Right atrium auricular region (tissue), 2 donors: ENCODE data around the gene FGF16. TPM values are rescaled to one million over a fixed set of nuclear protein-coding genes. Genes with fewer than 3 reads are reported as not detected.
"Not testable (repeated sequence)": the region's sequence is repeated elsewhere in the genome, so short reads cannot be mapped to it uniquely, and the experiment has no call there.

Source experiments
- DNase-seq: peaks from one replicate; pipeline ENCODE4 v3.0.0-alpha.2; 2019; ENCODE audit warnings: low spot score
- H3K27ac ChIP-seq, 2 donors: fragments of 200-600 bp; sonication (generic); 1 replicate in 1 of 2; 2 replicates in 1 of 2; pipeline ENCODE4 v1.5.1; 2016 to 2019
- H3K27me3 ChIP-seq, 2 donors: fragments of 200-600 bp; sonication (generic); one replicate each; pipeline versions ENCODE4 v1.5.1 to v1.6.0; 2017 to 2019
- H3K36me3 ChIP-seq: fragments of 200-600 bp; sonication (generic); one replicate; pipeline ENCODE4 v1.5.1; 2016
- H3K4me1 ChIP-seq, 2 donors: fragments of 200-600 bp; sonication (generic); one replicate each; pipeline versions ENCODE4 v1.5.1 to v1.6.0; 2017 to 2019
- H3K4me3 ChIP-seq, 2 donors: fragments of 200-600 bp; sonication (generic); 1 replicate in 1 of 2; 2 replicates in 1 of 2; pipeline ENCODE4 v1.5.1; 2017 to 2019; ENCODE audit warnings: mild to moderate bottlenecking in 1 of 2, moderate library complexity in 1 of 2
- H3K9me3 ChIP-seq, 2 donors: fragments of 200-600 bp; sonication (generic); one replicate each; pipeline ENCODE4 v1.5.1; 2019
- CTCF ChIP-seq, 2 donors: fragments of 200-600 bp; sonication (generic); IDR thresholded peaks; one replicate each; pipeline ENCODE4 v1.5.1; 2019; ENCODE audit warnings: antibody characterized with exemption in 2 of 2
- total RNA-seq, 2 donors: library from RNA; depleted of rRNA; stranded (reverse); fragments of >200 nt; gene quantifications; one replicate each; pipeline ENCODE4 v1.1.0, GENCODE V29; 2016

FGF16 gene
- total RNA-seq, 2 donors from 2014 or later = not detected

DNA sequence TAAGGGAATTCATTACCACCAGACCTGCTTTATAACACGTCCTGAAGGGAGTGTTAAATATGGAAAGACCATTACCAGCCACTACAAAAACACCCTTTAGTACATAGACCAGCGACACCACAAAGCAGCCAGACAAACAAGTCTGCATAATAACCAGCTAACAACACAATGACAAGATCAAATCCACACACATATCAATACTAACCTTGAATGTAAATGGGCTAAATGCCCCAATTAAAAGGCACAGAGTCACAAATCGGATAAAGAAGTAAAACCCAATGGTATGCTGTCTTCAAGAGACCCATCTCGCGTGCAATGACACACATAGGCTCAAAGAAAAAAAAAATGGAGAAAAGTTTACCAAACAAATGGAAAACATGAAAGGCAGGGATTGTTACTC lies 36.9 kb downstream of the FGF16 start:
- no peak overlapping the region for H3K27ac ChIP-seq
- H3K4me3 ChIP-seq = no peak overlapping the region
- no peak for DNase-seq
- no peaks in the 10 kb centered on the region for H3K36me3 ChIP-seq
- TF ChIP-seq CTCF (IDR thresholded peaks at IDR 0.05) = no peak
- no peaks in the 10 kb centered on the region for H3K27me3 ChIP-seq
- H3K9me3 ChIP-seq = peaks cover 3 to 22% of the 10 kb centered on the region in 2 donors
- no peaks in the 10 kb centered on the region for H3K4me1 ChIP-seq

DNA sequence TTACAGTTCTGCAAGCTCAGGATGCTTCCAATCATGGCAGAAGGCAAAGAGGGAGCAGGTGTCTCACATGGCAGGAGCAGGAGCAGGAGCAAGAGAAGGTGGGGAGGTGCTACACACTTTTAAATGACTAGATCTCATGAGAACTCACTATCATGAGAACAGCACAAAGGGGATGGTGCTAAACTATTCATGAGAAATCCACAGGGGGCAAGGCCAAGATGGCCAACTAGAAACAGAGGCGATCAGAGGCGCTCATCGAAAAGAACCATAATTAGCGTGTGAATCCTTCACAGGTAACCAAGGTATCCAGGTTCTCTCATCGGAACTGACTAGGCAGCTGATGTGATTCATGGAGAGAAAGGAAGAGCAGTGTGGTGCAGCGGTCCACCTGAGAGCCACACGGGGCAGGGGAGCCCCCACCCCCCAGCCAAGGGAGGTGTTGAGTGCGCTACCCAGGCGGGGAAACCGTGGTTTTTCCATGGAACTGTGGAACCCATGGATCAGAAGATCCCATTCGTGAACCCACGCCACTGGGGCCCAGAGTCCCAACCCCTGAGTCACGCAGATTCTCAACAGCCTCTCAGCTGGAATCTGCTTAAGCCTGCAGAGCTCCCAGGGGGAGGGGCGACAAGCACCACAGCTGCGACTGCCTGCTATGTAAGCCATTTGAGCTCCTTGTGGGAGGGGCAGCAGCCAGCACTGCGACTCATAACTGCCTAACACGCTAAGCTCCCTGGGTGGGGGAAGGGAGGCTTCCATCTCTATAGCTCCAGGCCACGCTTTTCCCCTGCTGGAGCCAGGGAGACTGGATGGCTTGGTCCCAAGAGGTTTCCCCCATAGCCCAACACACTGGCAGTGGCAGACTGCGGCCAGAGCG lies 46.7 kb downstream of the FGF16 start:
- DNase-seq = no peak

GRCh38 chrX:77500164-77500563 lies 53.0 kb downstream of the FGF16 start:
- not testable (repeated sequence) for H3K9me3 ChIP-seq, DNase-seq, H3K4me1 ChIP-seq, H3K27me3 ChIP-seq, H3K27ac ChIP-seq, H3K4me3 ChIP-seq, H3K36me3 ChIP-seq

More for the DNA sequence above, 46.7 kb downstream of the FGF16 start:
- Histone ChIP-seq H3K27me3 (no peaks in the 10 kb centered on the region), H3K9me3 (no peaks in the 10 kb centered on the region), H3K4me3 (no peak overlapping the region), H3K4me1 (no peaks in the 10 kb centered on the region), H3K27ac (no peak overlapping the region), H3K36me3 (no peaks in the 10 kb centered on the region)
- no peak for TF ChIP-seq CTCF (IDR thresholded peaks at IDR 0.05)

DNA sequence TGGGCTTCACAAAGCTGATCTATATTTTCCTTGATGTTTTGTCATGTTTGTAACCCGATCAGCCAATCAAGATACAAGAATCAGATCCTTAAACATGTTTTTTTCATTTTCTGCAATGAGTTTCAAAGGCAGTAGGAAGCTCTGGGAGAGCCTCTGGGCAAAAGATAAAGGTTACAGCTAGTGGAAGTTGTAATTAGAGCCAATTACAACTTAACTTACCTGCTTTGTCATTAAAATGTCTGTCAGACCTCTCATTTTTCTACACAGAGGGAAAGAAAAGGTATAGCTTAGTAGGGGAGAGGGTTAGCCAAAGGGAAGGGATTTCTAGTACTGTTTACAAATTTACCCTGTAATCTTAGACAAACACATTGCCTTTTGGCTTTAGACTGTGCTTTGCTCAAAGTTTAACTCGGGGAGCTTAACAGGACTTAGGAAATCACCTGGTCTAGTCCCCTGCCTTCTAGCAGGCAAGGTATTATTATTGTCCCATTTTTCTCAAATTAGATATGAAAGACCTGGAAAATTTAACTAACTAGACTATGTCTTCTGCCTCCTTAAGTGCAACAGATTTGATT lies 55.8 kb downstream of the FGF16 start:
- H3K4me3 ChIP-seq = no peak overlapping the region
- DNase-seq = no peak
- peaks cover 2% of the 10 kb centered on the region for H3K36me3 ChIP-seq
- H3K4me1 ChIP-seq = no peaks in the 10 kb centered on the region
- H3K27me3 ChIP-seq = no peaks in the 10 kb centered on the region
- TF ChIP-seq CTCF (IDR thresholded peaks at IDR 0.05) = no peak
- no peak overlapping the region for H3K27ac ChIP-seq
- H3K9me3 ChIP-seq = no peaks in the 10 kb centered on the region

DNA sequence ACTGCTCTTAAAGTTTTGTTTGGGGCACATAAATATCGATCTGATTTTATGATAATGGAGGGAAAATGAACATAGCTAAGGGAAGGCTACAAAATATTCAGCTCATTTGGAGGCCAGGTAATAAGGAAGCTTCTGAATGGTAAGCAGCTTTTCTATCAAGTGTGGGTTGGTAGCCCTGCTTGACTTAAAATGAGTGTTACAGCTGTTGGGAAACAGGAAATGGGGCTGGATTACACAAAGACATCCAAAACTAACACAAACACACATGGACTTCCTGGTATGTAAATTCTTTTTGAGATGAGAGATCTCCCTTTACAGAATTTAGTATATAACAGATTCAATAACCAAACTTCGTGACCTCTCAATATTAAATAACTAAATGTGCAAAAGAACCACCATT lies 58.0 kb downstream of the FGF16 start:
- peaks cover 8% of the 10 kb centered on the region for H3K36me3 ChIP-seq
- H3K27ac ChIP-seq = no peak overlapping the region

More for the DNA sequence above, 58.0 kb downstream of the FGF16 start:
- no peaks in the 10 kb centered on the region for H3K4me1 ChIP-seq
- DNase-seq = no peak
- no peaks in the 10 kb centered on the region for H3K27me3 ChIP-seq
- no peak for TF ChIP-seq CTCF (IDR thresholded peaks at IDR 0.05)
- H3K9me3 ChIP-seq = no peaks in the 10 kb centered on the region
- H3K4me3 ChIP-seq = no peak overlapping the region
